ENCODE data around the gene TNIP2. TPM values are rescaled to one million over a fixed set of nuclear protein-coding genes. Genes with fewer than 3 reads are reported as not detected.
"Not testable (repeated sequence)": the region's sequence is repeated elsewhere in the genome, so short reads cannot be mapped to it uniquely, and the experiment has no call there.

Gene TNIP2
- total RNA-seq, 2 donors from 2014 or later: 43.6 to 61.3 TPM

GRCh38 chr4:2742823-2743517 is 13.2 kb downstream of the TNIP2 start:
- TF ChIP-seq, protein P1, sequence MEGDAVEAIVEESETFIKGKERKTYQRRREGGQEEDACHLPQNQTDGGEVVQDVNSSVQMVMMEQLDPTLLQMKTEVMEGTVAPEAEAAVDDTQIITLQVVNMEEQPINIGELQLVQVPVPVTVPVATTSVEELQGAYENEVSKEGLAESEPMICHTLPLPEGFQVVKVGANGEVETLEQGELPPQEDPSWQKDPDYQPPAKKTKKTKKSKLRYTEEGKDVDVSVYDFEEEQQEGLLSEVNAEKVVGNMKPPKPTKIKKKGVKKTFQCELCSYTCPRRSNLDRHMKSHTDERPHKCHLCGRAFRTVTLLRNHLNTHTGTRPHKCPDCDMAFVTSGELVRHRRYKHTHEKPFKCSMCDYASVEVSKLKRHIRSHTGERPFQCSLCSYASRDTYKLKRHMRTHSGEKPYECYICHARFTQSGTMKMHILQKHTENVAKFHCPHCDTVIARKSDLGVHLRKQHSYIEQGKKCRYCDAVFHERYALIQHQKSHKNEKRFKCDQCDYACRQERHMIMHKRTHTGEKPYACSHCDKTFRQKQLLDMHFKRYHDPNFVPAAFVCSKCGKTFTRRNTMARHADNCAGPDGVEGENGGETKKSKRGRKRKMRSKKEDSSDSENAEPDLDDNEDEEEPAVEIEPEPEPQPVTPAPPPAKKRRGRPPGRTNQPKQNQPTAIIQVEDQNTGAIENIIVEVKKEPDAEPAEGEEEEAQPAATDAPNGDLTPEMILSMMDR (IDR thresholded peaks at IDR 0.05): no peak
- intact Hi-C loops (cut with DNase I): no loop called here
- no peak overlapping the region for H3K9ac ChIP-seq (ENCODE audit: low read depth in 2 of 2, low read length in 2 of 2)
- H3K27ac ChIP-seq: no peak overlapping the region
- no peaks in the 10 kb centered on the region for H3K27me3 ChIP-seq
- H3K4me1 ChIP-seq: peaks cover 13% of the 10 kb centered on the region
- DNase-seq: no peak
- H3K36me3 ChIP-seq: peaks cover 10% of the 10 kb centered on the region
- no peak overlapping the region for H3K4me3 ChIP-seq
- no peaks in the 10 kb centered on the region for H3K9me3 ChIP-seq

GRCh38 chr4:2742081-2742822 is 13.9 kb downstream of the TNIP2 start:
- H3K9me3 ChIP-seq: no peaks in the 10 kb centered on the region
- no peak overlapping the region for H3K4me3 ChIP-seq
- H3K27ac ChIP-seq: no peak overlapping the region
- intact Hi-C loops (cut with DNase I): no loop called here
- no peak overlapping the region for H3K9ac ChIP-seq (ENCODE audit: low read depth in 2 of 2, low read length in 2 of 2)
- TF ChIP-seq, protein P1 (IDR thresholded peaks at IDR 0.05): no peak
- peaks cover 10% of the 10 kb centered on the region for H3K4me1 ChIP-seq
- no peaks in the 10 kb centered on the region for H3K27me3 ChIP-seq
- H3K36me3 ChIP-seq: peaks cover 5% of the 10 kb centered on the region
- no peak for DNase-seq

- Histone ChIP-seq H3K9ac (ENCODE audit: low read depth in 2 of 2, low read length in 2 of 2) (no peak overlapping the region), H3K27ac (no peak overlapping the region), H3K36me3 (peaks cover 4% of the 10 kb centered on the region), H3K27me3 (no peaks in the 10 kb centered on the region), H3K4me3 (no peak overlapping the region), H3K9me3 (no peaks in the 10 kb centered on the region), H3K4me1 (peaks cover 8% of the 10 kb centered on the region)
- intact Hi-C loops (cut with DNase I): no loop called here
- TF ChIP-seq, protein P1 (IDR thresholded peaks at IDR 0.05): no peak
- DNase-seq: no peak
Measured at GRCh38 chr4:2741626-2742025, 14.5 kb downstream of the TNIP2 start.

DNA sequence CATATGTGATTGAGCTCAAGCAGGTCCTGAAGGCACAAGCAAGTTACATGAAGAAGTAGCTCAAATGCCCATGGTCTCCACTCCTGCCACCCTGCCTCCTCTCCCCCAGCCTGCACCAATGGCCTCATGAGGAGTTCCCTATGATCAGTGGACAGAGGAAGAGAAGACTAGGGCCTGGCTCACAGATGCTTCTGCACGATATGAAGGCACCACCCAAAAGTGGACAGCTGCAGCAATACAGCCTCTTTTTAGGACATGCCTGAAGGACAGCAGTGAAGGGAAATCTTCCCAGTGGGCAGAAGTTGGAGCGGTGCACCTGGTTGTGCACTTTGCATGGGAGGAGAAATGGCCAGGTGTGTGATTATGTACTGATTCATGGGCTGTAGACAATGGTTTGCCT is 17.8 kb downstream of the TNIP2 start:
- H3K36me3 ChIP-seq; DNase-seq; H3K4me3 ChIP-seq; H3K27me3 ChIP-seq; H3K9me3 ChIP-seq; H3K4me1 ChIP-seq; H3K9ac ChIP-seq (ENCODE audit: low read depth in 2 of 2, low read length in 2 of 2); H3K27ac ChIP-seq; intact Hi-C loops (cut with DNase I): not testable (repeated sequence)

DNA sequence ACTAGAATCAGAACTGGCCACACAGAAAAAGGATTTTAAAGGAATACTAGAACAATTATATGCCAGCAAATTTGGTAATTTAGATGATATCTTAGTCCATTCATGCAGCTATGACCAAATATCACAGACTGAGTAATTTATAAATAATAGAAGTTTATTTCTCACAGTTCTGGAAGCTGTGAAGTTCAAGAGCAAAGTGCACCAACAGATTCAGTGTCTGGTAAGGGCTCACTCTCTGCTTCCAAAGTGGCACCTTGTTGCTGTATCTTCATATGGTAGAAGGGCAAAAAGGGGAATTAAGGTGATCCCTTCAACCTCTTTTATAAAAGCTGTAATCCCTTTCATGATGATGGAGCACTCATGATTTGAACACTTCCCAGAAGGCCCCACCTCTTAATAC is 20.3 kb downstream of the TNIP2 start:
- Histone ChIP-seq H3K27ac (no peak overlapping the region), H3K36me3 (no peaks in the 10 kb centered on the region), H3K9me3 (no peaks in the 10 kb centered on the region), H3K27me3 (no peaks in the 10 kb centered on the region), H3K4me3 (no peak overlapping the region), H3K9ac (ENCODE audit: low read depth in 2 of 2, low read length in 2 of 2) (no peak overlapping the region), H3K4me1 (no peaks in the 10 kb centered on the region)
- intact Hi-C loops (cut with DNase I): no loop called here
- no peak for DNase-seq
- TF ChIP-seq, protein P1 (IDR thresholded peaks at IDR 0.05): no peak

- DNase-seq: no peak
- Histone ChIP-seq H3K9ac (ENCODE audit: low read depth in 2 of 2, low read length in 2 of 2) (no peak overlapping the region), H3K27ac (no peak overlapping the region), H3K36me3 (no peaks in the 10 kb centered on the region), H3K9me3 (no peaks in the 10 kb centered on the region), H3K4me3 (no peak overlapping the region), H3K27me3 (no peaks in the 10 kb centered on the region), H3K4me1 (no peaks in the 10 kb centered on the region)
- intact Hi-C loops (cut with DNase I): no loop called here
- TF ChIP-seq, protein P1 (IDR thresholded peaks at IDR 0.05): no peak
Measured at GRCh38 chr4:2734612-2735011, 21.5 kb downstream of the TNIP2 start.
